Left lobe of liver (tissue), 2 donors: ENCODE results near the gene COL4A2. TPM values are rescaled to one million over a fixed set of nuclear protein-coding genes. Genes with fewer than 3 reads are reported as not detected.

ENCODE experiments used
- ATAC-seq: fragments of 200-7000 bp; cut with Tn5 transposase; one replicate; pipeline ENCODE4 v1.9.1; 2020; ENCODE audit warnings: mild to moderate bottlenecking, moderate library complexity
- DNase-seq: peaks from one replicate; pipeline ENCODE4 v3.0.0-alpha.2; 2020; ENCODE audit warnings: low spot score
- total RNA-seq: library from RNA; stranded (reverse); gene quantifications from one replicate; pipeline ENCODE4 v1.2.1, GENCODE V29; 2021
- donor health status: DM: no; HTN: no; CAD: no; lungs with moderate emphysema.
- donor health status: DM: no; HTN: yes; CAD: no.

COL4A2 gene
- total RNA-seq, 1 donor from 2014 or later, result 12.4 TPM

DNA sequence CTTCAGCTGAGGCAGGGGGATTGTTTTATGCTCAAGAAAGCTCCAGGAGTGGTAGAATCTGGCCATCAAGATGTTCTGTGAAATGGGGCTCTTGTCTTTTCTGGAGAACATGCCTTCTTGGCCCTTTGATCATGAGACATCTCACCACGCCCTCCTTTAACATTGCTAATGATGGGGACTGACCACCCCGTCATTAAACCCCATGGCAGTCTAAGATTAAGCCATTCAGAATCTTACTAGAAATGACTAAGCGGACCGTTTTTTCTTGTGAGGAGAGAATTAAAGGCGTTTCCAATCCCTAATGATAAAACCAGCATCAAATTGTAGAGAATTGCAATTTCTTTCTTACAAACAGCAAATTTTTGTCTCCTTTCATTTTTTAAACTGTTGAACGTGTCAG is 89.4 kb downstream of the COL4A2 start:
- no peak for ATAC-seq
- DNase-seq, result no peak

DNA sequence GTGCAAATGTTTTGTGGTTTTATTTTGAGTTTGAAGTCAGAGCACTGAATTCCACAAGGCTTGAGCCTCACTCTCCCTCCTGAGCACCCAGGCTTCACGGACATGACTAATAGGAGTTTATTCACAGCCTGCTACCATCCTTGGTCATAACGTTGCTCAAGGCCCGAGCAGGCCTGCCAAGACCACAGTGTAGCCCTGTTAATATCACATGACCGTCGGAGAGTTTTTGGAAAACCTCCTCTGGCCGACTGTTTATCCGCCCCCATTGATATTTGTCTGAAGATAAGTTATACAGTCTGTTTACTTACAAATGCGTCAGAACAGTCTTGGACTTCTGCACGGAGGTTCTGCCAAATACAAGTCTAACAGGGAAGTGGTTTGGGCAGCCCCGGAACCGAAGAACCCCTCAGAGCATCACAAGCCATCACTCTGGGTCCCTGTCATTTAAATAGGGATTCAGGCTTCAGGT is 89.9 kb downstream of the COL4A2 start:
- ATAC-seq, result peak; percentile 76

DNA sequence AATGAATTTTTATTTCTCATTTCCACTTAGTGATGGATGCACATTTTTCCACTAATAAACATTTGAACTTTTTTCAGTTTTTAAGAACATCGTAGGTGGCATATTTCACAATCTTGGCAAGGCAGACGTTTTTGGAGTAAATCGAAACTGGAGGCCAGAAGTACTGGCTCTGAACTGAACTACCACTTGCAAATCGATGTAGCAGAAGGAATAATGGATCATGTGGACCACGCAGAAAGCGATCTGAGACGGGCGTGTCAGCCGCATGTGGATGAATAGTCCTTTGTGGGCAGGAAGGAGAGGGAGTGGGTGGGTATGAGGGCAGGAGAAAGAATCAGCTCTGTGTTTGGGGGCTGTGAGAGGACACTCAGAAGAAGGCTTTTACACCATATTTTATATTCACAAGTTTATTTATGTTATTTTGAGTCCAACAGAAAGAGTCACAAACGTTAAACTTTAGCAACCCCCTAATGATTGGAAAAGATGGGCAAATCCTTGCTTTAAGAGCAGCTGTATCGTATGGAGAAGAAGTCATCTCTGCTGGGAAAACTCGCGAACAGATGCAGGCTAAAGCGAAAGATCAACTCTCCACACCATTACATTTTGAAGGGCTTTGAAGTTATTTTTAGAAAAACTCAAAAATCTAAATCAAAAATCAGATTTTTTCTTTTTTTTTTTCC is 90.5 kb downstream of the COL4A2 start:
- ATAC-seq, result peak; percentile 71
- no peak for DNase-seq

More for the DNA sequence above, 89.9 kb downstream of the COL4A2 start:
- no peak for DNase-seq

DNA sequence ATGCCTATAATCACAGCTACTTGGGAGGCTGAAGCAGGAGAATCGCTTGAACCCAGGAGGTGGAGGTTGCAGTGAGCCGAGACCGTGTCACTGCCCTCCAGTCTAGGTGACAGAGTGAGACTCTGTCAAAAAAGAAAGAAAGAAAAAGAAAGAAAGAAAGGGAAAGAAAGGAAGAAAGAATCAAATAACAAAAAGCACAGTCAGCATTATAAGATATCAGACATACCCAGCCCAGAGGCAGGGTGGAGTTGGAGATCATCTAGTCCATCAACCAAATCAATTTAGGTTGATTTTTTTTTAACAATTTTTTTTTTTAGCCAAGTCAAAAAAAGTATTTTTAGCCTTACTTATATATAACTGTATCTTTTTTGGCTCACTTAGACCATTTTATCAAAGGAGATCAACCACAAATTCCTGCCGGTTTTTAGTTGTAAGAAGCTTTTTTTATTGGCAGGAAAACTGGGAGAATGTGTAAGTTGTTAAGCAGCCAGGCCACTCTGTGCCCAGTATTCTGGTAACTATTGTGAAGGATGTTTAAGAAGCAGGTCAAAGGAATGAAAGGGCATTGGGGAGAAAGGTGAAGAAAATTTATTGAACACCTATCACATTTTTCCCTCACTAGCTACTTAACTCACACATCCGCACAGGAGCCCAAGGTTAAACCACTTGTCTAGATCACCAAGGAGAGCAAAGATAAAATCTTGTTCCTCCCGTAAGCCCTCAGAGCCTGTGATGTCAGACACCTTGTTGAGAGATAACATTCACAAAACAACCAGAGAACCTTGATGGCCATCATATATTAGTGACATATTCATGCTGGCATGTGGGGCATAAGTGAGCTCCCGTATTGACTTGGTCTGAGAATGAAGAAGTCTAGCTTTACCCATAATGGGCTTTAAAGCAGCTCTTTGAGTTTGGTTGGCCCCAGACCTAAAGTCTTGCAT is 91.8 kb downstream of the COL4A2 start:
- no peak for ATAC-seq
- DNase-seq, result no peak

- ATAC-seq, result no peak
- DNase-seq, result no peak
Measured at GRCh38 chr13:110399801-110400200, 92.7 kb downstream of the COL4A2 start.

- ATAC-seq (no peak), DNase-seq (no peak)
Measured at GRCh38 chr13:110400786-110401533, 93.9 kb downstream of the COL4A2 start.

GRCh38 chr13:110402299-110403069 is 95.4 kb downstream of the COL4A2 start:
- ATAC-seq (no peak), DNase-seq (no peak)

DNA sequence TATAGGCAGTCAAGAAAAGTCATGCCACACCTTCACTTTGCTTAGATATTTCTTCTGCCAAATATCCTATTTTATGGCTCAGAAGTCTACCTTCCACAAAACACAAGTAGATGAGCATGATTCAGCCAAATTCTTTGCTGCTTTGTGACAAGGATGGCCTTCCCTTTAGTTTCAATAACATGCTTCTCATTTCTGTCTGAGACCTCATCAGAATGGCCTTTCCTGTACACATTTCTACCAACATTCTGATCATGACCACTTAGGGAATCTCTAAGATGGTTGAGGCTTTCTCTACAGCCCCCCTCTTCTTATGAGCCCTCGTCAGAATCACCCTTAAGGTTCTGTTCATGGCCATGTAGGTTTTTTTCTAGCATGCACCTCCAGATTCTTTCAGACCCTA is 96.2 kb downstream of the COL4A2 start:
- no peak for DNase-seq
- ATAC-seq, result no peak

DNA sequence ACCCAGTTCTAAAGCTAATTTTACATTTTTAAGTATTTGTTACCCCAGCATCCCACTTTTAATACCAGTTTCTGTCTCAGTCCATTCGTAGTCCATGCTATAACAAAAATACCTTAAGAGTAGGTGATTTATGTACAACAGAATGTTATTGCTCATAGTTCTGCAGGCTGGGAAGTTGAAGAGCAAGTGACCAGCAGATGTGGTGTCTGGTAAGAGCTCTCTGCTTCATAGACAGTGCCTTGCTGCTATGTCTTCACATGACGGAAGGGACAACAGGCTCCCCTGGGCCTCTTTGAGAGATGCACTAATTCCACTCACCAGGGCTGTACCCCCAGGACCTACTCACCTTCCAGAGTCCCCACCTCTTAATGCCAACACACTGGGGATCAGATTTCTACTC is 96.6 kb downstream of the COL4A2 start:
- DNase-seq (no peak), ATAC-seq (no peak)

DNA sequence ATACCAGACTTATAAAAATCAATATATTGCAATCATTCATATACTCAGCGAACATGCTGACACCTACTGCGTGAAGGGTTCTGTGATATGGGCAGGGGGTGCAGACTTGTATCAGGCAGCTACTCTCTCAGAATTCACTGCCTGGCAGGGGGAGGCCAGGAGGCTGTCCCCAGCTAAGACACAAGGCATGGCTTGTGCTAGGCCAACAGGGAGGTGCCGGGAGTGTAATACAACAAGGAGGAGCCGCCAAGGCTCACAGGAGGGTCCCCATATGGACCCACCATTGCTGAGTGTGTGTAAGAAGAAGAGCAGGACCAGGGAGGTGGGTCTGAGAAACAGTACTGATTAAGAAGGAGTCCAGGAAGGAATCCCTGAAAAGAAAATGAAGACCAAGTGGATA is 97.2 kb downstream of the COL4A2 start:
- ATAC-seq (no peak), DNase-seq (no peak)

DNA sequence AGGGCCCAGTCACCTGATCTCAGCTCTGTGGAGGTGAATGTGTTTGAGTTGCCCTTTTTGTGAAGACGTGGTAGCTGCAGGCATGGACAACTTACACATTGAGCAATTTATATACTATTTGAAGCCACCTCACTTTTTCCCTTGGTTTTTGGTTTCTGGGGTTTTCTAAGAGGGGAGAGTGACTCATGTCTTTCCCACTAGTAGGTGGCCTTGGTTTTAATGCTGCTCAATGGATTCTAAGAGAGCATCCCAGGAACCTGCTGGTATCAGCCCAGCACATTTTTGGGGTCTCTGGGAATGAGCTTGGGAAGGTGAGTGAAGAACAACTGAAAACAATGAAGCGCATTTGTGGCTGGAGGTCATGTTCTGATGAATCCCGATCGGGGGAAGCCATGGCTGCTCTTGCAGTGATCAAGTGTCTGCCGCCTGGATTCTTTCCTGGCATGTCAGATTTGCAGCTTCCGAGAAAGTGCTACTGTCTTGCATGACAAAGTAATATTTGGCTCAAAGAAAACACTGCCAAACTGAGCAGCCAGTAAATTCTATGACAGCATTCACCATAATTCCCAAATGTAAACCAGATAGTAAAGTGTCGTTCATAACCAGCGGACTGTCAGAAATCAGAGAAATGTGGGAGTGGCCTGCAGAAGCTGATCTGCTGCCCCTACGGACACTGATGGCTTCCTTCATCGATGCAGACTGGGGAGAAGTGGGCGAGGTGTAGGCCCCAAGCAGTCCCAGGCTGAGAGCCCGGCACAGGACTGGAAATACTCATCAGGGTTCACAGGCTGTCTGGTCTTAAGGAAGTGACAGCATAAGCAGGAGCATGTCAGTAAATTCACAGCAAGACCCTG is 98.7 kb downstream of the COL4A2 start:
- ATAC-seq, result no peak

DNA sequence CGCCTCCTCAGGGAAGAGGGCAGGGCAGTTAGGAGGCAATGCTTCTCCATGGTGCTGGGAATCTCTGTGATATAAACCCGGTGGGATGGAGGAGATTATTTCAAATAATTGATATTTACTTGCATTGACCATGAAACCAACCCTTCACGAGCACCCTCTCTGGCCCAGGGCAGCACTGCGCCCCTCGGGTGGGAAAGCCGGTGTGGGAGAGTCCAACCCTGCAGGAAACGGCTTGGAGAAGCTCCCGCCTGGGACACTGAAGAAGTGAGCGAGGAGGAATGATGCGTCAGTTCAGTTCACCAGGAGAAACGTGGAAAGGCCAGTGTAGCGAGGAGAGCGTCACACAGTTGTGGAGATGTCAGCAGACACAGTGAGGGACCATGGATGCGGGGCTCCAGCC is 99.9 kb downstream of the COL4A2 start:
- DNase-seq (no peak), ATAC-seq (no peak)

More for the DNA sequence above, 98.7 kb downstream of the COL4A2 start:
- DNase-seq, result no peak

DNA sequence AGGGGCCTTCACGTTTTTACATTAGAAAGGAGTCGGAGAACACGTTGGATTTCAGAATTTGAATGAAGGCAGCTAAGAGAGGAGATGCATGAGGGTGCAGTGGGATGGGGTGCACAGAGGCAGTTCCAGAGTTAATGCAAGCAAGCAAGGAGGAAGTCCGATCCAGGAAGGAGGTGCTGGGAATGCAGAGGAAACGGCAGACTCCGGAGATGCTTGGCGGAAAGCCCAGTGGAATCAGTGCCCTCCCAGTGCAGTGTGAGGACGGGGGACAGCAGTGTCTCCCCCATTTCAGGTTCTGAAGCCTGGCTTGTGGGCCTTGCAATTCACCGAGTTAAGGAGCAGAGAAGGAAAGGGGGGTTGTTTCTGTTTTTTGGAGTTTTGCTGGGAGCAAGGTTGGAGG is 100.4 kb downstream of the COL4A2 start:
- ATAC-seq, result no peak
- no peak for DNase-seq

GRCh38 chr13:110408286-110408685 is 101.2 kb downstream of the COL4A2 start:
- no peak for DNase-seq
- ATAC-seq, result no peak

- ATAC-seq (peak; percentile 11), DNase-seq (no peak)
Measured at GRCh38 chr13:110409581-110409992, 102.5 kb downstream of the COL4A2 start.

DNA sequence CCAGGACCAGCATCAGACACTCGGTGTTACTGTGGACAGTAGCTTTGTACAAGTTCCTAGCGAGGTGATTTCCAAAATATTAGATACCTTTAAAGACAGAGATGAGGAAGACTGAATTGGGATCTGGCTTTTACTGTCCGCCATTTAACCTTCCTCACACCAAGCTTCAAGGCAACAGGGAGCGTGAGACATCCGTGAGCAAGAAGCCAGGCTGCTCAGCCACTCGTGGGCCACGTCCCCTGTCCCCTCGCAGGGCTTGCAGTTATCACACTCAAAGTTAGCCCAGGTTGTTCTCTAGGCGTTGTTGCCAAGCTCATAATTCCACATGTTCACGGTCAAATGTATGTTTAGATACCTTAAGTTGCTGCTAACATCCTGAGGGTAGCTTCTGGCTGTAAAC is 102.9 kb downstream of the COL4A2 start:
- DNase-seq (no peak), ATAC-seq (no peak)

DNA sequence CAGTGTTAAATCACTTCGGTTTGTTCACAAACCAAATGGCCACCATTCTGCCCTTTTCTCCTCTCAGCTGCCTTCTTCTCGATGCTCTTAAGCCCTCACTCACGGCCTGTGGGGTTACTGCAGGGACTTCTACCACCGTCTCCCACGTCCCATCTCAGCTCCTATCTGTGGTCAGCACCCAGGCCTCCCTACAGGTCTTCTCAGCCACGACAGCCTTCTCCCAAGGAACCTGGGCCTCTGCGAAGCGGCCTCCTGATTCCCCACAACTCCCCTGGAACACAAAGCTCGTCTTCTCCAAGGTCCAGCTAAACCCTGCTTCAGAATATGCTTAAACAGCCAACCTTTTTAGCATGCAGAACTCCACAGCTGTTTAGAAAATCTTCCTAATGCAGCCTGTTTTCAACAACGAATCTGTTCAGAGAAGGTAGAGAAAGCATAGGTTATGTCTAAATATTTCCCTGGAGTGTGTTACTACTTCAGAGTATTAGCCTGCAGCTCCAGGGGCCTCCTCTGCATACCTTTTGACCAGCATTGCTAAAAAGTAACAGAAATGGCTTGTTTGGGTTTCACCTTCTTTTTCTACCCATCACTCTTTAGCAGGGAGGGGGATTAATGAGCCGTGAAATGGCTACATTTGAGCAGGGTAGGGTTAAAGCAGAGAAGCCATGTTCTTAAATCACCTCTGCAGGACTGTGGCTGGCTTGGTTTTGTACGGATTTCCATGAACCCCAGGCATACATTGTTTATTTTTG is 104.0 kb downstream of the COL4A2 start:
- no peak for DNase-seq
- ATAC-seq, result no peak

GRCh38 chr13:110411688-110412059 is 104.6 kb downstream of the COL4A2 start:
- peak; percentile 3 for ATAC-seq
- DNase-seq, result no peak
